ENCODE data around the gene CLSTN1.

Gene CLSTN1

DNA sequence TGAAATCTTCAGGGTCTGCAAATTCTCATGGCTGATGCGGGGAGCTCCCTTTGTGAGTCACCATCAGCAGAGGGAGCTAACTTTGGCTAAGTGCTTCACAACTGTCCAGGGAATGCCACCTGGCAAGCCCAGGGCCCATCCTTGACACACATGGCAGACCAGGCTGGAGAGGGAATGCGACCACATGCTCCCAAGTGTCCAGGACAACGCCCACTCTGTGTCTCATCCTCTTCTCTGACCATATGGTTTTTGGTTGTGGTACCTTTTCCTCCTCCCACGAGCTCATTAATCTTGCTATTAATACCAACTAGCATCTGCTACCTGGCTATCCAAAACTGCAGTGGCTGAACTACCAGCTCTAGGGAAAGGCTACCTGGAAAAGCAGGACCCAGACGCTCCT is 37.1 kb upstream of the CLSTN1 start:
- no peak for ATAC-seq
- TF ChIP-seq, protein P1, sequence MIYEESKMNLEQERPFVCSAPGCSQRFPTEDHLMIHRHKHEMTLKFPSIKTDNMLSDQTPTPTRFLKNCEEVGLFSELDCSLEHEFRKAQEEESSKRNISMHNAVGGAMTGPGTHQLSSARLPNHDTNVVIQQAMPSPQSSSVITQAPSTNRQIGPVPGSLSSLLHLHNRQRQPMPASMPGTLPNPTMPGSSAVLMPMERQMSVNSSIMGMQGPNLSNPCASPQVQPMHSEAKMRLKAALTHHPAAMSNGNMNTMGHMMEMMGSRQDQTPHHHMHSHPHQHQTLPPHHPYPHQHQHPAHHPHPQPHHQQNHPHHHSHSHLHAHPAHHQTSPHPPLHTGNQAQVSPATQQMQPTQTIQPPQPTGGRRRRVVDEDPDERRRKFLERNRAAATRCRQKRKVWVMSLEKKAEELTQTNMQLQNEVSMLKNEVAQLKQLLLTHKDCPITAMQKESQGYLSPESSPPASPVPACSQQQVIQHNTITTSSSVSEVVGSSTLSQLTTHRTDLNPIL (CRISPR knock-in tag; IDR thresholded peaks at IDR 0.05; ENCODE audit: low read depth) = no peak
- TF ChIP-seq ARNTL (CRISPR knock-in tag; IDR thresholded peaks at IDR 0.05; ENCODE audit: borderline replicate concordance, low read depth) = no peak

DNA sequence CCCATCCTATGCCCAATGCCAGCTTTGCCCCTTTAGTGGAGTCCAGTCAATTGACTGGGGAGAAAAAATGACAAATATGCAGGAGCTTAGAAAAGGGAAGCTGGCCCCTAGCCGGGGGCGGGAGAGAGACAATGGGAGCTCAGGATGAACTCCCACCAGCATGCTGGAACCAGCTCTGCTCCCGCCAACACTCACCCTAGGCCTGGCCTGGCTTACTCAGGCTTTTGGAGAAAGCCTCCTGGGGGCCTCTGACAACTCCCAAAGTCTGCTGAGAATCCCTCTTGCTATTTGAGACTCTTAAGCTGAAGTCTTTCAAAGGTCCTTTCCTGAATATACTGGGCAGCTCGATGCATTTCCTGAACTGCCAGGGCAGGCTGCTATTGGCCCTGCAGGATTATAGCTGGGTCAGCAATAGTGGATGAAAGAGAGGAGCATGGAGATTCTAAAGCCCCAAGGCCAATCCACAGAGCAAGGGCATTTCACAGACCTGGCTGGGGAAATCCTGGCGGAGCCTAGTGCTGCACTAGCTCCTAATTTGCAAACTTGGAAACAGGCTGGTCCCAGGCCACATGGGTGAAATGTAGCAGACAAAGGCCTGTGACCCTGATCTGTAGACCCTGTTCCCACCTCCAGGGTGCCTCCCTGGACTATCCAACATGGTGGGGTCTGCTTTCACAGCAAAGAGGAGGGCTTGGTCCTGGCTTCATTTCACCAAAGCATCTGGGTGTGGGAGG is 35.7 kb upstream of the CLSTN1 start:
- no peak; the same call in 2 of the 3 replicates for ATAC-seq

DNA sequence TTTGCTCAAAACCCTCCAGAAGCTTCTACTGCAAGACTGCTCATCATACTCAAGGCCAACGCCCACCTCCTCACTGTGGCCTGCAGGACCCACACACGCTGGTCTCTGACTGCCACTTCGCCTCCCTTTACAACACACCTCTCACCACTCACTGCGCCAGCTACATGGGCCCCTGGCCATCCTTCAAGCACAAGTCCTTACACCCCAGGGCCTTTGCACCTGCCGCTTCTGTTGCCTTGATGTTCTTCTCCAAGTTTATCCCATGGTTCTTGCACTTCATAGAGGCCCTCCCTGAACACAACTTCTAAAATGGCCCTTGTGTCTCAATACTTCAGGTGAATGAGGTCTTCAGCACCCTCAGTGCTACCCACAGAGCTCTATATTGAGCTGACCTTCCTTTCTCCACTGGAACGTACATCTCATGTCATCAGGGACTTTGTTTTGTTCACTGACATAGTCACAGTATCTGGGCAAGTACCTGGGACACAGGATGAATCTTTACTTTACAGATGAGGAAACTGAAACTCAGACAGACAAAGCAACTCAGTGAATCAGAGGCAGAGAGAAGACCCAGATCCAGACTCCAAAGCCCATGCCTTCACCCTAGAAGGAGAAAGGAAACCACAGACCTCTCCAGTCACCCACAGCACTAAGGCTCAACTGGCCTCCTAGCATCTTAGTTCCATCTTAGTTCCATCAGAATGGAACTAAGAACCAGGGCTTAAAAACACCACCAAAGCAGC is 34.7 kb upstream of the CLSTN1 start:
- TF ChIP-seq ZFP30 (CRISPR knock-in tag; IDR thresholded peaks at IDR 0.05) (no peak), ZNF565 (CRISPR knock-in tag; conservative IDR thresholded peaks at IDR 0.05; ENCODE audit: low read depth) (no peak), BACH2 (CRISPR knock-in tag; IDR thresholded peaks at IDR 0.05; ENCODE audit: borderline replicate concordance) (no peak), ZFP3 (CRISPR knock-in tag; IDR thresholded peaks at IDR 0.05) (no peak), ARNTL (CRISPR knock-in tag; IDR thresholded peaks at IDR 0.05; ENCODE audit: borderline replicate concordance, low read depth) (no peak), TOX (CRISPR knock-in tag; IDR thresholded peaks at IDR 0.05; ENCODE audit: borderline replicate concordance) (no peak), ZNF70 (CRISPR knock-in tag; IDR thresholded peaks at IDR 0.05) (no peak), GLIS3 (CRISPR knock-in tag; IDR thresholded peaks at IDR 0.05) (no peak), SNAI2 (CRISPR knock-in tag; IDR thresholded peaks at IDR 0.05) (no peak), ESRRG (CRISPR knock-in tag; IDR thresholded peaks at IDR 0.05) (no peak), TCF4 (CRISPR knock-in tag; IDR thresholded peaks at IDR 0.05; ENCODE audit: borderline replicate concordance) (no peak), RARB (CRISPR knock-in tag; IDR thresholded peaks at IDR 0.05) (no peak)
- TF ChIP-seq, protein P2, sequence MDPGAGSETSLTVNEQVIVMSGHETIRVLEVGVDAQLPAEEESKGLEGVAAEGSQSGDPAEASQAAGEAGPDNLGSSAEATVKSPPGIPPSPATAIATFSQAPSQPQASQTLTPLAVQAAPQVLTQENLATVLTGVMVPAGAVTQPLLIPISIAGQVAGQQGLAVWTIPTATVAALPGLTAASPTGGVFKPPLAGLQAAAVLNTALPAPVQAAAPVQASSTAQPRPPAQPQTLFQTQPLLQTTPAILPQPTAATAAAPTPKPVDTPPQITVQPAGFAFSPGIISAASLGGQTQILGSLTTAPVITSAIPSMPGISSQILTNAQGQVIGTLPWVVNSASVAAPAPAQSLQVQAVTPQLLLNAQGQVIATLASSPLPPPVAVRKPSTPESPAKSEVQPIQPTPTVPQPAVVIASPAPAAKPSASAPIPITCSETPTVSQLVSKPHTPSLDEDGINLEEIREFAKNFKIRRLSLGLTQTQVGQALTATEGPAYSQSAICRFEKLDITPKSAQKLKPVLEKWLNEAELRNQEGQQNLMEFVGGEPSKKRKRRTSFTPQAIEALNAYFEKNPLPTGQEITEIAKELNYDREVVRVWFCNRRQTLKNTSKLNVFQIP (CRISPR knock-in tag; IDR thresholded peaks at IDR 0.05; ENCODE audit: borderline replicate concordance, low read depth) = no peak
- TF ChIP-seq, protein P3, sequence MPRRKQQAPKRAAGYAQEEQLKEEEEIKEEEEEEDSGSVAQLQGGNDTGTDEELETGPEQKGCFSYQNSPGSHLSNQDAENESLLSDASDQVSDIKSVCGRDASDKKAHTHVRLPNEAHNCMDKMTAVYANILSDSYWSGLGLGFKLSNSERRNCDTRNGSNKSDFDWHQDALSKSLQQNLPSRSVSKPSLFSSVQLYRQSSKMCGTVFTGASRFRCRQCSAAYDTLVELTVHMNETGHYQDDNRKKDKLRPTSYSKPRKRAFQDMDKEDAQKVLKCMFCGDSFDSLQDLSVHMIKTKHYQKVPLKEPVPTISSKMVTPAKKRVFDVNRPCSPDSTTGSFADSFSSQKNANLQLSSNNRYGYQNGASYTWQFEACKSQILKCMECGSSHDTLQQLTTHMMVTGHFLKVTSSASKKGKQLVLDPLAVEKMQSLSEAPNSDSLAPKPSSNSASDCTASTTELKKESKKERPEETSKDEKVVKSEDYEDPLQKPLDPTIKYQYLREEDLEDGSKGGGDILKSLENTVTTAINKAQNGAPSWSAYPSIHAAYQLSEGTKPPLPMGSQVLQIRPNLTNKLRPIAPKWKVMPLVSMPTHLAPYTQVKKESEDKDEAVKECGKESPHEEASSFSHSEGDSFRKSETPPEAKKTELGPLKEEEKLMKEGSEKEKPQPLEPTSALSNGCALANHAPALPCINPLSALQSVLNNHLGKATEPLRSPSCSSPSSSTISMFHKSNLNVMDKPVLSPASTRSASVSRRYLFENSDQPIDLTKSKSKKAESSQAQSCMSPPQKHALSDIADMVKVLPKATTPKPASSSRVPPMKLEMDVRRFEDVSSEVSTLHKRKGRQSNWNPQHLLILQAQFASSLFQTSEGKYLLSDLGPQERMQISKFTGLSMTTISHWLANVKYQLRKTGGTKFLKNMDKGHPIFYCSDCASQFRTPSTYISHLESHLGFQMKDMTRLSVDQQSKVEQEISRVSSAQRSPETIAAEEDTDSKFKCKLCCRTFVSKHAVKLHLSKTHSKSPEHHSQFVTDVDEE (CRISPR knock-in tag; IDR thresholded peaks at IDR 0.05) = no peak
- no peak for ATAC-seq

More for the DNA sequence above, 35.7 kb upstream of the CLSTN1 start:
- TF ChIP-seq OSR1 (CRISPR knock-in tag; IDR thresholded peaks at IDR 0.05) = no peak
- no peak for TF ChIP-seq BACH2 (CRISPR knock-in tag; IDR thresholded peaks at IDR 0.05; ENCODE audit: borderline replicate concordance)
- TF ChIP-seq, protein P4, sequence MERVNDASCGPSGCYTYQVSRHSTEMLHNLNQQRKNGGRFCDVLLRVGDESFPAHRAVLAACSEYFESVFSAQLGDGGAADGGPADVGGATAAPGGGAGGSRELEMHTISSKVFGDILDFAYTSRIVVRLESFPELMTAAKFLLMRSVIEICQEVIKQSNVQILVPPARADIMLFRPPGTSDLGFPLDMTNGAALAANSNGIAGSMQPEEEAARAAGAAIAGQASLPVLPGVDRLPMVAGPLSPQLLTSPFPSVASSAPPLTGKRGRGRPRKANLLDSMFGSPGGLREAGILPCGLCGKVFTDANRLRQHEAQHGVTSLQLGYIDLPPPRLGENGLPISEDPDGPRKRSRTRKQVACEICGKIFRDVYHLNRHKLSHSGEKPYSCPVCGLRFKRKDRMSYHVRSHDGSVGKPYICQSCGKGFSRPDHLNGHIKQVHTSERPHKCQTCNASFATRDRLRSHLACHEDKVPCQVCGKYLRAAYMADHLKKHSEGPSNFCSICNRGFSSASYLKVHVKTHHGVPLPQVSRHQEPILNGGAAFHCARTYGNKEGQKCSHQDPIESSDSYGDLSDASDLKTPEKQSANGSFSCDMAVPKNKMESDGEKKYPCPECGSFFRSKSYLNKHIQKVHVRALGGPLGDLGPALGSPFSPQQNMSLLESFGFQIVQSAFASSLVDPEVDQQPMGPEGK (CRISPR knock-in tag; IDR thresholded peaks at IDR 0.05; ENCODE audit: borderline replicate concordance) = no peak
- no peak for TF ChIP-seq ZFP30 (CRISPR knock-in tag; IDR thresholded peaks at IDR 0.05)
- no peak for TF ChIP-seq ZFP3 (CRISPR knock-in tag; IDR thresholded peaks at IDR 0.05)
- no peak for TF ChIP-seq ZC3H10 (CRISPR knock-in tag; IDR thresholded peaks at IDR 0.05)
- TF ChIP-seq TCF4 (CRISPR knock-in tag; IDR thresholded peaks at IDR 0.05; ENCODE audit: borderline replicate concordance) = no peak
- TF ChIP-seq ZNF8 (CRISPR knock-in tag; IDR thresholded peaks at IDR 0.05) = no peak
- TF ChIP-seq GLIS3 (CRISPR knock-in tag; IDR thresholded peaks at IDR 0.05) = no peak
- TF ChIP-seq CSDC2 (CRISPR knock-in tag; IDR thresholded peaks at IDR 0.05) = no peak
- no peak for TF ChIP-seq TOX (CRISPR knock-in tag; IDR thresholded peaks at IDR 0.05; ENCODE audit: borderline replicate concordance)
- TF ChIP-seq ARNTL (CRISPR knock-in tag; IDR thresholded peaks at IDR 0.05; ENCODE audit: borderline replicate concordance, low read depth) = no peak
- no peak for TF ChIP-seq ZNF70 (CRISPR knock-in tag; IDR thresholded peaks at IDR 0.05)
- TF ChIP-seq ZNF565 (CRISPR knock-in tag; conservative IDR thresholded peaks at IDR 0.05; ENCODE audit: low read depth) = no peak
